ENCODE measurements around the gene PRDM15. TPM values are rescaled to one million over a fixed set of nuclear protein-coding genes. Genes with fewer than 3 reads are reported as not detected.
"Not testable (repeated sequence)": the region's sequence is repeated elsewhere in the genome, so short reads cannot be mapped to it uniquely, and the experiment has no call there.

Gene PRDM15
- polyA plus RNA-seq, 12 donors: 3.7 to 5.8 (median 4.5) TPM; not detected in 1

DNA sequence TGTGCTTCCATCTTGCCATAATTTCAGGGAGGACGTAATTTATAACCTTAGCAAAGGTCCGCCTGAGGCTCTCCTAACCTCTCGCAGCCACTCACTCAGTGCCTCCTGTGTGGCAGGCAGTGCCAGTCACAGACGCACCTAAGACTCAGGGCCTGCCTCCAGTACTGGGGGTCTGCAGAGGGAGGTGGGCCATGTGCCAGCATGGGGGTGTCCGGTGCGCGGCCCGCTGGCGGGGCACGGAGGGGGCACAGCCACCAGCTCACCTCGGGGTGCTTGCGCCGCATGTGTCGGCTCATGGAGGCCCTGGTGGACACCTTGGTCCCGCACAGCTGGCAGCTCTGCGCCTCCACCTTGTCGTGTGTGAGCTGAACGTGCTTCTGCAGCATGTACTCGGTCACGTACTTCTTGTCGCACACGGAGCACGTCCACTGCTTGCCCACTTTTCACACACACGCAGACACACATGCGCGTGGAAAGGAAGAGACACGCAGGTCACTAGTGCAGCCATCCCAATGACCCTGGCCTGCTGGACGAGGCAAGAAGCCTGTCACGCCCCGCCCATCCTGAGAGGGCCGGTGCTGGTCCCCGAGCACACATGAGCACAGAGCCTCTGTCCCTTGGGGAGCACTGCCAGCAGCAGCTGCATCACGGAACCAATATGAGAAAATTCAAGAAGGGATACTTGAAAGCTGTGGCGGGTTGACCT lies 69.1 kb downstream of the PRDM15 start:
- no peak for DNase-seq

DNA sequence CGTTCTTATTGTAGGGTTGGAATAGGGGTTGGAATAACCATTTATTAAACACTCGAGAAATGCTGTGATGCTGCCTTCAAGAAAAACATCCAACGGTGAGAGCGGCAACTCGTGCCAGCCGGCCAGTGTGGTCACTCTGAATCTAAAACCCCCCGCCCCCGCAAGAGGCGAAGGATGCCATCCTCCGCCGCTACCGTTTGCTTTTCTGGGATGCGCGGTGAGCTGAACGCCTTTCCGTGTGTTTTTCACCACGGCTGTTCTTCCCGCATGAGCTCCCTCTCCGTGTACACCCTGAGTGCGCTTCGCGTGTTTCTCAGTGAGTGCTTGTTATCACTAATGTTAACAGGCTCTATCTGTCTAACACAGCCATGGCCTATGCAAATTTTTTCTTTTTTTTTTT lies 70.3 kb downstream of the PRDM15 start:
- no peak for DNase-seq

DNA sequence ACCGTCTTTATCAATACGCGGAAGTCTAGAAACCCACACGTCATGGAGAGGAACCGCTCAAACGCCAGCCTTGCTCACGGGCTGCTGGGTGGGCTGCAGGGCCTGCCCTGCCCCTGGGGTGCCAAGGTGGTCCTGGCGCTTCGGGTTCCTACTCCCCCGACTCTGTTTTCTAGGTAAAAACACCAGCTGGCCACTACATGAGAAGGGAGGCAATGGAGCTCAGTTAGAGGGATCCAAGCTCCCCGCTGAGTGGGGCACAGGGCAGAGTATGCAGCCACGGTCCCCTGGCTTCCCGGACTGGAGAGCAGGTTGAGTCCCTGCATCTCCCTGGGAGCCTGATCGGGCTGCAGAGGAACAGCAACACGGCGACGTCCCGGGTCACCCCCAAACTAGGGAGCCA lies 71.0 kb downstream of the PRDM15 start:
- DNase-seq: no peak

DNA sequence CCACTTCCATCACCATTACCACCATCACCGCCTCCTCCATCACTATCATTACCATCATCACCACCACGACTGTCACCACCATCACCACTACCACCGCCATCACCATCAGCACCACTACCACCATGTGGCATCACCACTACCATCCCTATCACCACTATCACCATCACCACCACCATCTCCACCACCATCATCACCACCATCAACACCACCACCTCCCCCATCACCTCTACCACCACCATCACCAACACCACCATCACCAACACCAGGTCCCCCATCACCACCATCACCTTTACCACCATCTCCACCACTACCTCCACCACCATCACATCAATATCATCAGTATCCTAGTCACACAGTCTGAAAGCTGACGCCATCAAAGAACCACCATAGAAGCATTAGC lies 72.4 kb downstream of the PRDM15 start:
- DNase-seq: no peak

DNA sequence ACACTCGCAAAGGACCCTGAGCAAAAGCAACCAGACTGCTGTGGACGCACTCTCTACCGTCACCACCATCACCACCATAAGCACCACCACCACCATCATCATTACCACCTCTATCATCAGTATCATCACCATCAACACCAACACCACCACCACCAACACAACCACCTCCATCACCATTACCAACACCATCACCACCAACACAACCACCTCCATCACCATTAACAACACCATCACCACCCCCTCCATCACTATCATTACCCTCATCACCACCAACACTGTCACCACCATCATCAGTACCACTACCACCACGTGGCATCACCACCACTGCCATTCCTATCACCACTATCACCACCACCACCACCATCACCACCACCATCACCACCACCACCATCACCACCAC lies 73.5 kb downstream of the PRDM15 start:
- no peak for DNase-seq

DNA sequence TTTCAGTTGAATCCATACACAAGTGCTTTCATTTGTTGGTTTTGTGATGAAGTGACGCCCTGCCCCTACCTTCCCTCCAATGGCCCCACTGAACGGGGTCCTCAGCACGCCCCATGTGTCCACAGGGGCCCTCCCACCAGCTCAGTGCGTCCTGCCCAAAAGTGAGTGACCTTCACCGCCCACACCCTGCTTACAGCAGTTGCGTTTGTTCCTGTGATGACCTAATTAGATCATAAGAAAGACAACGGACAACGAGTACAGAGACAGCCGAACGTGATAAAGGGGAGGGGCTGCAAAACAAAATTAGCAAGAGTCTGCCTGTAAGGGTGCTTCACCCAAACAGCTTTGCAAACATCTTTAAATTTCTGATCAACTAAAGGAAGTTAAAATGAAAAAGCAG lies 74.1 kb downstream of the PRDM15 start:
- no peak for DNase-seq

DNA sequence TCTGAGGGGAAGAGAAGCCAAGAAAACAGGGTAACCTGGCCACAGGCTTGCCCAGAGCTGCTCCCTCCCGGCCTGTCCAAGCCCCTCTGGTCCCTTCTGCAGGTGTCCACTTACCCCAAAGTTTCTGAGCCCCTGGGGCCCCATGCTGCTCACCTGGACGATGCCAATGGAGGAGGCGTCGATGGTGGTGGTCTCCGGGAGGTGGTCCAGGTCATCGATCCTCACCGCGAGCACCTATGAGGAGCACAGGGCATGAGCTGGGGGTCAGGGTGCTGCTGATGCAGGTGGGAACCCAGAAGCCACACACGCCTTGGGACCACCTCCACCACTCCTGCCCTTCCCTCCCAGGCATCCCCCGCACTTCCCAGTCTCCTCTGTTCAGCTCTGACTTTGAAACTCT lies 74.8 kb downstream of the PRDM15 start:
- no peak for DNase-seq

DNA sequence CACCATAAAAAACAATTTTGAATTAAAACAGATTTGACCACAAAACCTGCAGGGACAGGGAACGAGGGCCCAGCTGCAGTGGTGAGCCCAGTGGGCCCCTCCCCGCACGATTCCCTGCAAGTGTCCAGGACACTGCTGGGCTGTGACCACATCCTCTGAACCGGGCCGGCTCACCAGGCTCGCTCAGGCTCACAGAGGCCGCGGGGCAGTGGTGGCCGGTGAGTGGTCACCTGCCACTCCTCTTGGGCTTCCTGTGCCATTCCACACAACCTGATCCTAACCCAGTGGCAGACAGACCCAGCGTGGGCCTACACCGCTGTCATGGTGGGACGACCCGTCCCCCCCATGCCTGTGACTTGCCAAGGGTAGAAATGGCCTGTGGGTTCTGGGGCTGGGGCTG lies 75.8 kb downstream of the PRDM15 start:
- DNase-seq: no peak

DNA sequence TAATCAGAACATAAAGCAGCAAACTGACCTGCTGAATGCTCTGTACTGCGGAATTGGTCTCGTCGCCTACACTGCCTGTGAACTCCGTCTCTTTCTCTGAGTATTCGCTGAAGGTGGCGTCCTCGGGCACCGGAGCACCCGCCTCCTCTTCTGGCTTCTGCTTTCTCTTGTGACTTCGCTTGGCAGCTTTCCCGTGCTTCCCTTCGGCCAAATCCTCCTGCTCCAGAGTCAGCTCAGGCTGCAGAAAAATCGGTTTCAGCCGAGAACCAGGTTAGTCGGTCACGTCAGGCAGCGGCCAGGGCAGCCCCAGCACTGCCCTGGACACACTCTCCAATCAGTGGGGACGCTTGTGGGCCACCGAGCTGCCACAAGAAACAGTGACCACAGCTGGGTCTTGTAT lies 76.5 kb downstream of the PRDM15 start:
- DNase-seq: peak; percentile 68

DNA sequence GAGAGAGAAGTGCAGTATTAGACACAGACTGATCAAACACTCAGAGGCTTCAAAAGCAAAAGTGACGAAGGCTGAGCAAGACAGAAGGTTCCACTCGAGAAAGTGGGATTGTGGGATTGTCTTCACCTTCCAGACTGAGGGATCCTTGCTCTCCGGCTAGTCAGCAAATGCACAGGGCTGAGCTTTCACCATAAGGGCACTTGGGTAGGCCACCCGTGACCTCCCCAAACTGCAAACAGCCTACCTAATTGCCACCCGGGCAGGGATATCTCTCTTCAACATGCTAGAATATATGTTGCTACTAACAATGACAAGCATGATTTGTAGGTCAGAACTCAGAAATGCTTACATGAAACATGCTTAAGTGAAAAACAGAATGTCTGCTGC lies 77.0 kb downstream of the PRDM15 start:
- no peak for DNase-seq

DNA sequence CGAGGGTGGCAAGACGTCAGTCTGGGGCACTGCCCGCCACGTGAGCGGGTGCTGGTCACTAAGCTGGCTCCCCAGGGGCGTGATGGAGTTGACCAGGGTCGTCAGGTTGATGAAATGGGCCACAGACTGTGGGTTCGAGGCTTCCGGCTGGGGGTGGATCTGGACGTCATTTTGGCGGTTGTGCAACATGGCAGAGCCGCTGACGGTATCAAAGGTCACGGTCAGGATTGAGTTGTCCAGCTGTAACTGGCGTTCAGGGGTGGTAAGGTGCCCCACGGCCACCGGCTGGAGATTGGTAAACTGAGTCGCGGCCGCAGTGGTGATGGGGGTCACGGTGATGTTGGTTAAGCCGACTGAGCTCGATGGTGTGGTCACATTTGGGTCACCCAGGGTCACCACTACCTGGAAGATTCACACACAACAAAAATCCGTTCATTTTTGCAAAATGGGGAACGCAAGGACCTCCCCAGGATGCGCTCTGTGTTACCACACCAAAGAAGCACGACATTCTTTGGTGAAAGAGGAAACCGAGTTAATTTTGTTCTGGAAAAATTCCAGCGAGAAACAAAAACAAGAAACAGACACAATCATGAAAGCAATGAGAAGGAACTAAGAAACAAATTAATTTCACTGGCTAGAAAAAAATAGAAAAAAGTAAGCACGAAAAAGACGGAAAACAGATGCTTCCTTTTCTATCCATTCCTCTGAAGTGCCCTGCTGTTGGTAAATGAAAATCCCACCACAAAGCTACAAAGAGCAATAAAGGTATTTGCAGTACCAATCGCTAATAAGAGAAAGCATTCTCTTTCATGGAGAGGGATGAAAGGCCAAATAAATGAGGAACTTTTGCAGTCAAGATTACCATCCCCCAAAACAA lies 77.6 kb downstream of the PRDM15 start:
- DNase-seq: no peak

DNA sequence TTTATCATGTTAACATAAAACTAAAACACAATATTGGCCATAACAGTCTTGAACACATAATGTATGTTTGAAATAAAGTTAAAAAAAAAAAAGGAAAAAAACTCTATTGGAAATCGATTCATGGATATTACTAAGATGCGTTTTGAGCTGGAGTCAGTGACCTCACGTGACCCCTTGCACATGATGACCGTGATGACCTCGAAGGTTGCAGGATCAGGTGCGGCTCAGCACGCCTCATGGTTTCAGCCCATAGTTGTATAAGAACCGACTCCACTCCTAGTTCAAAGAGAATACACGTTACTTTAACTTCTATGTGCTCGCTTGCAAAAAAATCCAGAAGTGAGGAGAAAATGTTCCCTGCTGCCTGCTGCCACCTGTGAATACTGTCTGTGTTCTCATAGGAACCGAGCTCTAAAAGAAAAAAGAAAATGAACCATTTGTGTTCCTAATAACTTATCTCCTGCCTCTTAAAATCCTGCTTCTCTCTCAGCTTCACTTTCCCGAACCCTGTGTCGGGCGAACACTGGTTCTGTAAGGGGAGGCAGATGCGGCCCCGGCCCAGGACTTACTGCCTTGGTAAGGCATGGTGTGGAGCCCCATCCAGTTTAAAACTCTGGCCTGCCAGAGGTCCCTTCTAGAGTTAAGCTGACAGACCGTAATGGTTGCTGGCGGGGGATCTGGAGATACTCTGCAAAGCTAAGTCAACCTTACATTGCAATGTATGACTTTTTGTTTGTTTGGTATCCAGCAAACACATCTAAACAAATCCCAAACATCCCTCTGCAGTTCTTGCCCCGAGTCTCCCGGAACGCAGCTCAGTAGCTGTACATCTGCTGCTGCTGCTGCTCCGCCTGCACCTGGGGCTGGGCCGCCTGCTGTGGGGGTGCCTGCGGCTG lies 78.5 kb downstream of the PRDM15 start:
- DNase-seq: no peak

DNA sequence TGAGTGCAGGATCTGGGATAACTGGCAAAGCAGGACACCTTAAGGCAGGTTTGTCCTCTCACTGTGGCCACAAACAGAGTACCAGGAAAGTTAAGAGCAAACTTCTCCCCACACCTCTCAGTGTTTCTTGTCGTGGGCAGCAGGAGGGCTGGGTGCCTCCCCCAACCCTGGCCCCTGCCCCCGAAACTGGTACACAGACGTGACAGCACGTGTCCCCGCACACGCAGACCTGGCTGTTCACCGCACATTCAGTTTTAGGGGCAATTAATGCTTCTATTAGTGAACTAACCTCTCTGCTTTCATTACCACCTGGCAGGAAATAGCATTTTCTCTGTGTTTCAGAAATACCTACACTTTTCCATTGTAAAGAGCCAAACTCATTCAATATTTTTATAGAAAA lies 79.4 kb downstream of the PRDM15 start:
- DNase-seq: no peak

DNA sequence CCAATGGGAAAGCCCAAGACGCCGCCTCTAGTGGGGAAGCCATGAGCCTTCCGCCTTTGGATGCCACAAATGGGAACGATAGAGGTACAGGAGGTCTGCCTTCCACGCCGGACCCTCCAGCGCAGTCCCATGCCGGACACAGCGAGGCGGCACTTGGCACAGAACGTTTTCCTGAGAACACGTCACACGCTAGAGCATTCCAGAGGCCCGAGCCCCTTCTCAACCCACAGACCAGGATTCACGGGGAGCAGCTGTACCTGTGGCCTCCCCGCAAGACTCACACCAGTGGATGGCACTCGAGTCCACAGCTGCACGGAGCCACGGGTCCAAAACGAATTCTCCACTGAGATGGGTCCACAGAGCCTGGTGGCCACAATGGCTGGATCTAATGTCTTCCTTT lies 80.8 kb downstream of the PRDM15 start:
- DNase-seq: no peak

DNA sequence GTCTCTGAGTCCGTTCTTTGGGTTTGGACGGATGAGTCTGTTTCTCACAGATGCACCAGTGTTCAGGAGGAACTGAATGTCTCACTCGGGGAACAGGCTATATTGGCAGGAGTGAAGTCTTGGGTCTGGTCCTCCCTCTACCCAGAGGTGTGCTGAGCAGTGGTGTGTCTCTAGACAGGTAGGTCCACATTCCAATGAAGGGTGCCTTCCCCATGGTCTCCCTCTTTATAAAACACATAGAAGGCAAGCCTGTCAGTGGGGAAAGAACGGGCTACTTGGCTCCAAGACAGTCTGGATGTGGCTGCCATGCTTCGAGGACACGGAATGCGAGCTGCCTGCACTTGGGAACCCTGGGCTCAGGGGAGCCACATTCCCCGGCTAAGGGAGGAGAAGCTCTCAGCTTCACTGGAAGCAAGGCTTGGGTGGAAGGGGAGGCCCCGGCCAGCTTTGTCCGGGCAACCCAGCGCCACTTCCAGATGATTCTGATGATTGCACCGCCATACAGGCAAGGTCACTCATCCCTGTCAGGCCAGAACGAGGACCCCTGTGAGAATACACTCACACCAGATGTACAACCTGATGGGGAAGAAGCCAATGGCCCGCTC lies 82.6 kb downstream of the PRDM15 start:
- DNase-seq: no peak

DNA sequence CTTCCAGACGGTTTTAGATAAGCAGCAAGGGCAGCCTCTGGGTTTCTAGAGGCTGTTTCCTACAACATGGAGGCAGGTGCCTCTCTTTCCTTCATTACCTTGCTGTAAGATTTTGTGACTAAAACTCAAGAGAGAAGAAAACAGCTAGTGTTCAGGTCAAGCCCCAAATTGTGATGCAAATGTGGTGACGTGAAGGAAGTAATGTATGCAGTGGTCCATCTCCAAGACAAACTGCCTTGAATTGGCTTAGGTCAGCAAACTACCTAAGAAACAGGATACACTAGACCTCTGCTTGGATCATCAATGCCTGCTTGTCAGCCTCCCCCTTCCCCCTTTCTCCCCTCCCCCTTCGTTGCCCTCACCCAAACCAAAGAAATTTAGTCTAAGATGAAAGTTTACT lies 83.4 kb downstream of the PRDM15 start:
- DNase-seq: no peak

DNA sequence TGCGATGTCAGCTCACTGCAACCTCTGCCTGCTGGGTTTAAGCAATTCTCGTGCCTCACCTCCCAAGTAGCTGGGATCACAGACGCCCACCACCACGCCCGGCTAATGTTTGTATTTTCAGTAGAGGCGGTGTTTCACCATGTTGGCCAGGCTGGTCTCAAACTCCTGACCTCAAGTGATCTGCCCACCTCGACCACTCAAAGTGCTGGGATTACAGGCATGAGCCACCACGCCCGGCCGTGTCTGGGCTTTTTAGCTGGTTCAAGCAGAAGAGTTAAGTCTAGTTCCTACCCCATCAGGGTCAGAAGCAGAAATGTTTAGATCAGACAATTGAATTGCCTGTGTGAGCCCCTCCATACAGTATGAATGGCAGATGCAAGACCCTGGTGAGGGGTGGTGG lies 84.5 kb downstream of the PRDM15 start:
- DNase-seq: no peak

DNA sequence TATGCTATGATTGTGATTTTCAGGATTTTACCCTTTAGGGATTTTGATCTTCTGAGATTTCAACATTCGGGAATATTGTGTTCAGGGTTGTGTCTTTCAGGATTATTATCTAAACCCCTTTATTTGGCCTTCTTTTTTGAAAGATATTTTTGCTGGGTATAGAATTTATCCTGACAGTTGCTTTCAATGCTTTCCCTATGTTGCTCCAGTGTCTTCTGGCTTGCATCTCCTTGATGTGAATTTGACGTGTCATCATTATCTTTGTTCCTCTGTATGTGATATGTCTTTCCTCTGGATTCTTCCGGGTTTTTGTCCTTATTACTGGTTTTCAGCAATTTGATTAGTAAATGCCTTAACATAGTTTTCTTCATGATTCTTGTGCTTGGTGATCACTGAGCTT lies 86.4 kb downstream of the PRDM15 start:
- DNase-seq: no peak

DNA sequence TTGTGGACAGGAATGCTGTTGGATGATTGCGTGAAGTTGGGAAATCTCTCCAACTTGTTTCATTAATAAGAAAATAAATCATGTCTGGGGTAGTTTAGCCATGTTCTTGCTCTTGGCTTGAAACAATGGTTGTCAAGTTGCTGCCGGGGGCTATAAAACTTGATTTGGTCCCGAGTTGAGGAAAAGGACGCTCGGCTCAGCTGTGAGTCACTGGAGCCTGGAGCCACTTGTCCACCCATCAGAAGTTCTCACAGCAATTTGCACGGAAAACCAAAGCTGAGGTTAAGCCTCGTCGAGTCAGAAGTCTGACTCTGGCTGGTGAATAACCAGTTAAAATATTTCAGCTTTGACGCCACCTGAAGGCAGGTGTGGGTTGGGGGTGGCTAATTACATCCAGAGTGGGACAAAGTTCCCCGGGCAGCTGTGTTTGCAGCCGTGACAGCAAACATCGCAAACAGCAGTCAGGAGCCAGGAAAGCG lies 92.6 kb downstream of the PRDM15 start:
- no peak for DNase-seq

DNA sequence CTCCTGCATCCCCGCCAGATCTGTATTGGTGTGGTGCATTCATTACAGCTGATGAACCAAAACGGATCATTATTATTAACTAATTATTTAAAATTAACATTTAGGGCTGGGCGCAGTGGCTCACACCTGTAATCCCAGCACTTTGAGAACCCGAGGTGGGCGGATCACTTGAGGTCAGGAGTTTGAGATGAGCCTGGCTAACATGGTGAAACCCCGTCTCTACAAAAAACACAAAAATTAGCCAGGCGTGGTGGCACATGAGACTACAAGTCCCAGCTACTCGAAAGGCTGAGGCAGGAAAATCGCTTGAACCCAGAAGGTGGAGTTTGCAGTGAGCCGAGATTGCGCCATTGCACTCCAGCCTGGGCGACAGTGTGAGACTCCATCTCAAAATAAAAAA lies 93.9 kb downstream of the PRDM15 start:
- DNase-seq: not testable (repeated sequence)

DNA sequence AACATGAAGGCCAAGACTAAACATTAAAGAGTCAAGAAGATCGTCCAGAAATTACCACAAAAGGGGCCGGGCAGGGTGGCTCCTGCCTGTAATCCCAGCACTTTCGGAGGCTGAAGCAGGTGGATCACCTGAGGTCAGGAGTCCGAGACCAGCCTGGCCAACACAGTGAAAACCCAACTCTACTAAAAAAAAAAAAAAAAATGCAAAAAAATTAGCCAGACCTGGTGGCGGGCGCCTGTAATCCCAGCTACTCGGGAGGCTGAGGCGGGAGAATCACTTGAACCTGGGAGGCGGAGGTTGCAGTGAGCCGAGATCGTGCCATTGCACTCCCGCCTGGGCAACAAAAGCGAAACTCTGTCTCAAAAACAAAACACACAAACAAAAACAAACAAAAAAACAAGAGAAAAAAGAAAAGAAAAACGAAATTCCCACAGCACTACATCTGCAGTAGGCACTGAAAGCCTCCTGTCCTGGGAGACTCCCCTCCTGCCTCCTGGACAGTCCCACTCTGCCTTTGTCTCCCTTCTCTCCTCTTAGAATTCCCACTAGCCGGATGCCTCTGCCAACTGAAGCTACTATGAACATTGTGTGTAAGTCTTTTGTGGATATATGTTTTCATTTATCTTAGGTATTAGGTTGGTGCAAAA lies 94.6 kb downstream of the PRDM15 start:
- DNase-seq: no peak

Data from muscle of arm (tissue), 12 donors.